Gastroesophageal sphincter (tissue), 3 donors: ENCODE results near the gene KCNJ2.

Experiments used
- EP300 ChIP-seq: sonication (generic); formaldehyde crosslinking; IDR thresholded peaks from one replicate; pipeline ENCODE4 v1.6.1; 2017; ENCODE audit warnings: antibody characterized with exemption, mild to moderate bottlenecking
- POLR2A ChIP-seq, 2 donors: fragments of 450-650 bp; IDR thresholded peaks; one replicate each; pipeline ENCODE4 v1.6.1; 2017; ENCODE audit warnings: antibody characterized with exemption in 2 of 2, mild to moderate bottlenecking in 2 of 2, moderate library complexity in 1 of 2
- POLR2AphosphoS5 ChIP-seq: sonication (generic); formaldehyde crosslinking; IDR thresholded peaks from one replicate; pipeline ENCODE4 v1.6.1; 2017; ENCODE audit warnings: antibody characterized with exemption
- TF ChIP-seq, protein P1 (sequence below), 4 experiments: fragments of 200-600 bp in 2 of 4; fragments of 450-650 bp in 2 of 4; sonication (generic) in 1 of 4; IDR thresholded peaks; one replicate each; pipeline ENCODE4 v1.5.1; 2017 to 2019; ENCODE audit warnings: antibody characterized with exemption in 4 of 4, mild to moderate bottlenecking in 2 of 4, moderate library complexity in 2 of 4

DNA sequence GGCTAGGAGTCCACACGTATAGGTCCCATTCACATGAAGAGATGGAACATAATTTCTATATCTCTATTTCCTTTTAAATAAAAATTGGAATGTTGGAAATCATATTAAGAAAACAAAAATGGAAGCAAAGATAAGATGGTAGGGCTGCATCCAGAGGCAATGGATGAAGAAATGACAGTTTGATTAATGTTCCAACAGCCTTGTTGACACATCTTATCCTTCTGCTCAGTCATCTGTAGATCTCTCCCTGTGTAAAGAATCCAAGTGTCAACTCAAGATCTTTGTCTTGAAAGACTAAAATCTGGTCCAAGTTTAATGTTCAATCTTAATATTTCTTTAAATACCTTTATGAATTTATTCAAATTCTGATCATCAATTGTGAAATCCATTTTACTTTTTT lies 7.8 kb upstream of the KCNJ2 start:
- TF ChIP-seq POLR2A (IDR thresholded peaks at IDR 0.05) (no peak), POLR2AphosphoS5 (no peak), EP300 (no peak)
- TF ChIP-seq, protein P1, sequence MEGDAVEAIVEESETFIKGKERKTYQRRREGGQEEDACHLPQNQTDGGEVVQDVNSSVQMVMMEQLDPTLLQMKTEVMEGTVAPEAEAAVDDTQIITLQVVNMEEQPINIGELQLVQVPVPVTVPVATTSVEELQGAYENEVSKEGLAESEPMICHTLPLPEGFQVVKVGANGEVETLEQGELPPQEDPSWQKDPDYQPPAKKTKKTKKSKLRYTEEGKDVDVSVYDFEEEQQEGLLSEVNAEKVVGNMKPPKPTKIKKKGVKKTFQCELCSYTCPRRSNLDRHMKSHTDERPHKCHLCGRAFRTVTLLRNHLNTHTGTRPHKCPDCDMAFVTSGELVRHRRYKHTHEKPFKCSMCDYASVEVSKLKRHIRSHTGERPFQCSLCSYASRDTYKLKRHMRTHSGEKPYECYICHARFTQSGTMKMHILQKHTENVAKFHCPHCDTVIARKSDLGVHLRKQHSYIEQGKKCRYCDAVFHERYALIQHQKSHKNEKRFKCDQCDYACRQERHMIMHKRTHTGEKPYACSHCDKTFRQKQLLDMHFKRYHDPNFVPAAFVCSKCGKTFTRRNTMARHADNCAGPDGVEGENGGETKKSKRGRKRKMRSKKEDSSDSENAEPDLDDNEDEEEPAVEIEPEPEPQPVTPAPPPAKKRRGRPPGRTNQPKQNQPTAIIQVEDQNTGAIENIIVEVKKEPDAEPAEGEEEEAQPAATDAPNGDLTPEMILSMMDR (IDR thresholded peaks at IDR 0.05): no peak
